Left ventricle myocardium superior (tissue), 1 donor: ENCODE results near the gene STMND1. TPM values are rescaled to one million over a fixed set of nuclear protein-coding genes. Genes with fewer than 3 reads are reported as not detected.

Source experiments
- ATAC-seq: fragments of 200-7000 bp; cut with Tn5 transposase; one replicate; pipeline ENCODE4 v1.9.1; 2020; ENCODE audit warnings: mild to moderate bottlenecking, moderate library complexity
- DNase-seq: peaks from one replicate; pipeline ENCODE4 v3.0.0-alpha.2; 2020
- intact Hi-C: fragments of 100-400 bp; cut with micrococcal nuclease; formaldehyde crosslinking; loops from one replicate; pipeline ENCODE4 v1.11.0; 2022
- total RNA-seq: library from RNA; stranded (reverse); fragmentation: NEBNext Ultra II Directional; extraction: Animal tissue kit (Norgen Biotek cat#: 25700); gene quantifications from one replicate; pipeline ENCODE4 v1.2.1, GENCODE V29; 2021
- donor health status: DM: no; HTN: yes; CAD: no; lungs with severe emphysema.

Gene STMND1
- total RNA-seq, 1 donor from 2014 or later = not detected

DNA sequence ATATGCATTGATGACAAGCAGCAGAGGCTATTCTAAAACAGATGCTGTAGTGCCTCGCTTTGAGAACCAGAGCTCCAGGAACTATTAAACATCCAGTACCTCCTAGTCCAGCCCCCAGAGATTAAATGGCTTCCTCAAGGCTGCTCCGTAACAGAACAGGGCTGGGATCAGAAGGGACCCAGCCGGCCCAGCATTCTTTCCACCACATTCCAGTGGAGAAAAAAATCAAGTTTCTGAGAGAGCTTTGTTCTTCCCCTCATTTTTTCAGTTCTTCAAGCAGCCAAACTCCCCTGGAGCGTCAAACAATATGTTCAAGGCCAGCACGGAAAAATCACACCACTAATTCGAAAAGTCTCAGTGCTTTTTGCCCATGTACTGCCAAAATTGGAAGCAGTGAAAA, 5.8 kb upstream of the STMND1 start:
- DNase-seq (no peak), ATAC-seq (no peak)
- intact Hi-C loops = no loop called here

DNA sequence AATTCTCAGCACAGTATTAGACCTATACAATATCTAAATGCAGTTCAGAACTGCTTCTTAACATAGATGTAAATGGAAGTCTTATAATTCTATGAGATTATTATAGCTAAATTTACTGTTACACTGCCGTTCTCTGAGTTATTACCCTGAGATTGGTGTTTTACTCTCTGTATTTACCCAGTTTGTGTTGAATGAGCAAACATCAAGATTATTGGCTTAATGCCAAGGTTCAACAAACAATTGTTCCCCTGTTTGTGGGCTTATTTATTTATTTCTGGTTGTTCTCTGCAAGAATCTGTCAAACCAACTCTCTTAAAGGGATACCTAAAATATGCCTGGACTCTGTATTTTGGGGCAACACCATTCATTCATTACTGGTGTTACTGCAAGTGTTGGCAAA, 5.2 kb upstream of the STMND1 start:
- ATAC-seq (no peak), DNase-seq (no peak)
- intact Hi-C loops = no loop called here

DNA sequence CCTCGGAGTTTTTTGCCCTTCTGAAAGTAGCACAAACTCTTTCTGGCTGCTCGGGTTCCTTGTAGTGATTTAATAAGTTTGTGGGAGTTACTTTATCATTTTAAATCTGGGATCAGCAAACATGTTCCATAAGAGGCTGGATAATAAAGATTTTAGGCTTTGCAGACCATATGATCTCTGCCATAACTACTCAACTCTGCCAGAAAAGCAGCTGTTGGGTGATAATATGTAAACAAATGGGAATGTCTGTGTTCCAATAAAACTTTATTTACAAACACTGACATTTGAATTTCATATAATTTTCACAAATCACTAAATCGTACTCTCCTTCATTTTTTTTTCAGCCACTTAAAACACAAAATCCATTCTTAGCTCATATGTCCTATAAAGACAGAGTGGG, 3.9 kb upstream of the STMND1 start:
- intact Hi-C loops = no loop called here
- DNase-seq (no peak), ATAC-seq (no peak)

DNA sequence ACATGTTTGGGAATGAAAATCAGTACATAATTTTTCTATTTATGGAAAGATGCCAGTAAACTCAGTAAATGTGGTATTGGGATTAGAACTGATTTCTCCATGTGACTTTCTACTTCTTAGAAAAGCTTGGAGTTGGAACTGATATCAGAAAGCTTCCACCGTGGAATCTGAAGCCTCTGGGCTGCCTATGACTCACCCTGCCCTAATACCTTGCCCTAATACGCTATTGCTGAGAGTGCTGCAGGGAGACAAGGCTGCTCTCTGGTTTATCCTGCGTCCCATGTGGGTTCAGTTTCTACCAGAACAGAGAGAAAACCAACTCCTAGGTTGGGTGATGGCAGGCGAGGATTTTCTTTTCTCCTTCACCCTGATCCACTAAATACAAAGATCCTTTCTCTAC, 3.3 kb upstream of the STMND1 start:
- no peak for DNase-seq
- ATAC-seq = peak; percentile 62
- intact Hi-C loops = no loop called here

DNA sequence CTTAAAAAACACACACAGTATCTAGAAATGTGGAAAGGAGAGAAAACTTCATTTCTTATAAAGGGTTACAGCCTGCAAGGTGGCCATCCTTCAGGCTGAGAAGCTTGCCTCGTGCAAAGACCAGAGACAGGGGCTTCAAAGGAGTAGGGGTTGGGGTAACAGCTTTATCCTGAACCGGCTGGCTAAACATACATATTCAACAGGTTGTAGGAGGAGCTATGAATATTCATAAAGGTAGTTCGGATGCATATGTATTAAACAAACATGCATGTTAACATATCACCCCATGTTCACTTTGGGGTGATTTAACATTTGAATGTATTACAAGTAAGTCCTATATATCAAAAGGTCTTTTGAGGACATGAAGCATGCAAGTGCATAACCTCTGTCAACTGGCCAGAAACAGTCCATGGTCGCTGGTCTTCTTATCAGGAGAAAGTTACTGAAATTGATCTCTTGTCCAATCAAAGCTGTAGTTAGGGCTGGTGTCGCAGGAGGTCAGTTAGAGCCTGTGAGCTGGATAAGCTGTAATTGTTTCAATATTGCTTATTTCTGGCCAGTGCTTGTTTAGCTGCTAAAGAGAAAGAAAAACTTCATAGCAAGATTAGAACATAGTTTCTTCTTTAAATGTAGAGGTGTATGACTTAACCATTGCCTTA, 2.3 kb upstream of the STMND1 start:
- intact Hi-C loops = no loop called here
- ATAC-seq (no peak), DNase-seq (no peak)

DNA sequence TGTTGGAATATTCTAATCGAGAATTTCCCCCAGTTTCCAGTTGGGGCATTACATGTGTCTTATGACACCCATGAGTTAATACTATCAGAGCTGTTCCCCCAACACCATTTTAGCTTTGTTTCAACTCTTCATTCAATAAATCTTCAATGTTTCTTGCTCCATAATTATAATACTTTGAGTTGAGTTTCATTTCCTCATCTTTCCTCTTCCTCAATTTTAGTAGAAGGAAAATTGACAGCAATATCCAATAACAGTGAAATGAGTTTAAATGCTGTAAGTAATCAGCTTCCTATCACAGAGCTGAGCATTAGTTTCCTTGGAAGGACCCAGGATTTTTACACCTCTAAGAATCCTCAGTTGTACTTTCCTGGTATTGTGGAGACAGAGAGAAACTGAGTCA, 1.0 kb upstream of the STMND1 start:
- DNase-seq (no peak), ATAC-seq (no peak)
- intact Hi-C loops = no loop called here

DNA sequence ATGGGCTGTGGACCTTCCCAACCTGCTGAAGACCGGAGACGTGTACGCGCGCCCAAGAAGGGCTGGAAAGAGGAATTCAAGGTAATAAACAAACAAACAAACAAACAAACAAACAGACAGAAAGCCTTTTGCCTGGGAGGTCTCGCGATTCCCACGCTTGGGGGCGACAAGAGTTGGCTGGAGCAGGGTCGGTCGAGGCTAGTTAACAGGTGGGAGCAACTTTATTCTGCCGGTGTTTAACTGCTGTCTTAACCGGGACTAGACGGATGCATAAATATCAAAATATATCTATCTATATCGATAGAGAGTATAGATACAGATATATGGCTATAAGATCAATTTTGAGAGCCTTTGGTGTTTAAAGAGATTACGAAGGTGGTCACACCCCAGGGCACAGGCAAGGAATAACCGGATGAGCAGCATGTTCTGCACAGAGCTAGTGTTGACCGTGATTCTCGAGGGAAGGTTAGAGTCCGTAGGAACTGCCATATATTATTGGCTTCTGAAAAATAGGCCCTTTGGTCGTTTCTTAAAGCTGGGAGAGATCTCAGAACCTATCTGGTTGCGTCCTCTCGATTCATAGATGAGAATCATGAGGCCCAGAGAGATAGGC, 514 bp downstream of the STMND1 start:
- DNase-seq (no peak), ATAC-seq (no peak)
- intact Hi-C loops = no loop called here

DNA sequence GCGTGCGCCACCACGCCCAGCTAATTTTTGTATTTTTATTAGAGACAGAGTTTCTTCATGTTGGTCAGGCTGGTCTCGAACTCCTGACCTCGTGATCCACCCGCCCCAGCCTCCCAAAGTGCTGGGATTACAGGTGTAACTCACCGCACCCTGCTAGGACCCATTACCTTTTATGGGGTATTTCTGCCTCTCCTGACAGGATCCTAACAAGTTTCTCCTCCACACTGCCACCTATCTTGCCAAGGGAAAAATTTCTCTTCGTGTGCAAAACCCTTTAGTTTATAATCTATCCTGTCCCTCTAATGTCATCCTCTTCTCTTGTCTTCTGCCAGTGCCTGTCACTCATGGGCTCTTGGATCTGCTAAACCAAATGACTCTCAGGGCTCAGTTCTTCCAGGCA, 1.9 kb downstream of the STMND1 start:
- ATAC-seq (no peak), DNase-seq (no peak)
- intact Hi-C loops = no loop called here

DNA sequence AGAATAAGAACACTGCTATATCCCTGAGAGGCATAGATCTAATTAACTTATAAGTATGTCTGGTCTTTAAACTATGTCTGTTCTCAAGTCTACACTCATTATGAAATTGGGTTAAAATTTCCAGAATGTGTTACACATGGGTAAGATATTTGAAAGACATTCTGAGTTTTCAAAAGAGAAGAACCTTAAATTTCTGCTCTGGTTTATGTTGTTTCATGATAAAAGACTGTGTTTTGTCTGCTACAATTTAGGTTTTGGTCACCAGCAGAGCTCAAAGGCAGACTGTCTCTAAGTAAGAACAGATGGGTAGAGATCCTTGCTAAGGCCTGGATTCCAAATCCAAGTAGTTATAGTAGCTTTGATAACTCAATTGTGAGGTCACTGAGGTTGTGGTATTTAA, 6.0 kb downstream of the STMND1 start:
- ATAC-seq (no peak), DNase-seq (no peak)
- intact Hi-C loops = no loop called here

DNA sequence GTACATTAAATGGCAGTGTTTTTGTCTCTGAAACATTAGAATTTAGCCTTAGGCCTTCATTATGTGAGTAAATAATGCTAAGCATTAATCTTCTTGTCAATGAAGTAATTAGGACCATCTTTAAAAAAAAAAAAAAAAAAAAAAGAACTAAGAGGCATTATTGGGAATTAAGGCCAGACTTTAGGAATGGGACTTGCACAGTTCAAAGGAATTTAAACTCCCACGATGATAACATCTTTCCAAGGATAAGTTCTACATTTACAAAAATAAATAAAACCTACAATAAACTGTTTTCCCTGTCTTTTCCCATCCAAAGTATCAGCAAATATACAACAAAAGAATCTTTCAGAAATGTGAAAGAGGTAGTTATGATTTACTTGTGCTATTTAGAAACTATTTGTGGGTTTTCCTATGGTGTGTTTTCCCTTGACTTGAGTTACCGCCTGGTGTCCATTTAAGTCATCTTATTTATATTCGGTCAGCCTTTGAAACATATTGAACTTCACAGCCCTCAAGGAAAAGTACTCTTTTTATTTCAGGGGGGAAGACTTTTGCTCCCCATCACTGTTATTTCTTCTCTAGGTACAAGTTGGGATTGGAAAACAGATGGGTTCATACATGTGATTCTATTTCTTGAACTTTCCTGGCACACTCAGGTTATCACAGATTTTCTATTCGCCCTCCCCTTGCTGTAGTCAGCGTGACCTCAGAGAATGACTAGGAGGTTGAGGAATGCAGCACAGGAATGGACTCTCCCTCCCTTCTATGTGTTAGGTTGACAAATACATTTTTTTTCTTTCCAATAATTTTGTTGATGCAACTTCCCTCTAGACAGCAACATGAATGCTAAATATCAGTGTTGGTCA, 13.6 kb downstream of the STMND1 start:
- ATAC-seq = peak; percentile 68
- intact Hi-C loops = no loop called here
- no peak for DNase-seq

DNA sequence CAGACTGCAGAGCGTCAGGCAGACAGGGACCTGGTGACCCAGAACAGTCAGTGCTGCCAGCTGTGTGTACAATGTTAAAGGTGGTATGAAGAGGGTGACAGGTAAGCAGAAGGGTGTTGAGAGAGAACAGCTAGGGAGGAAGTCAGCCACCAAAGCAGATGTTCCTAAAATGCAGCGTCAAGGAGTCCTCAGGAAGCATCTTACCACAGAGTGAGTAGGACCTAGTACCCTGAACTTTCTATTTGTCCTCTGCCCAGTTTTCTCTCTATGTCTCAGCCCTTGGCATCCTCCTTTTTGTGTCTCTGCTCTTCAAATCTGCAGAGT, 14.2 kb downstream of the STMND1 start:
- peak; percentile 35 for ATAC-seq
- intact Hi-C loops = no loop called here
- DNase-seq = no peak

DNA sequence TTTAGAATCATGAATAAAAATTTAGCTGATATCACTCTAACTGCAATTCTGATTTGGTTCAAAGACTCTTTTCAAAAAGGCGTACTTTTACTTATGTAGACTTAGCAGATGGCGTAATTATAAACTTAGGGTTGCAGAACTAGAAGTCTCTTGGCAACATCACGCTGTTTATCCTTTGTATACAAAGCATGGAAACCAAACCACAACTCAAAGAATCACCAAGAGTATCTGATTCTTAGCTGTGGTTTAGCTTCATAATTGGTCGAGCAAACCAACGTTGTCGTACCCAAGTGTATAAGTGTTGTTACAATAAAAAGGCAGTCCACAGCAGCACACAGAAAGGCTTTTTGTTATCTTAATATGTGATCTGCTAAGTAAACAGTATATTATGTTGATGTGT, 18.2 kb downstream of the STMND1 start:
- intact Hi-C loops = no loop called here
- ATAC-seq (no peak), DNase-seq (no peak)

DNA sequence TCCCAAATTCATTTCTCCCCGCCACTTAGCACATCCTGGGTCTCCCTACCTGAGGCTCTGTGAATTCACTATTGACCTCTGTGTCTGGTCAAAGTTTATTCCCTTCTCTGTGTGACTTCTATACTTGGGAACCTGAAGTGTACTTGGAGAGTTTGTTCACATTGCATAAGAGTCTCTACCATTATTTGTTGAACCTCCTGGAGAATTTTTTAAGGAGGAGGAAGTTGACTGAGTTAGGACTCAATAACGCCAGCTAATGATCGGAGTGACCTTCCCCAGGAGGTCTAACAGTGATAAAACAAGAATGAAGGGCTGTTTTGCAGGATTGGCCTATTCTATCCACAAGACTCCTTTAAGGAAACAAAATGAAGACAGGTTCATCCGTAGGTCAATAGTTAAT, 23.6 kb downstream of the STMND1 start:
- no peak for ATAC-seq
- intact Hi-C loops = no loop called here
- no peak for DNase-seq

DNA sequence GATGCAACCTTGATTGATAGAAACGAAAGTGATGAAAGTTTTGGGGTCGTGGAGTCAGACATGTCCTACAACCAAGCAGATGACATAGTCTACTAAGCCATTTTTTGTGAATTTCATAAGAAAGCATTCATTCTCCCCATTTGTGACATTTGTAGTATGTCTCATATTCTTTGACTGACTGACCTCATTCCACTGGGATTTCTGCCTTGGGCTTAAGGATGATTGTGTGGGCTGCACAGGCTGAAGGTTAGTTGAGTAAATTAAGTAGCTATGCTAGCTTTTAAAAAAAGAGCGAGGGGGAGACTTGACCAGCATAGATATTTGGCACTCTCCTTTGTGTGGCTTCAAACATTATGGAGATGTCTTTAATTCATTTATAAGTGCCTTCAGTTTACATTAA, 28.9 kb downstream of the STMND1 start:
- intact Hi-C loops = no loop called here
- DNase-seq (no peak), ATAC-seq (no peak)

DNA sequence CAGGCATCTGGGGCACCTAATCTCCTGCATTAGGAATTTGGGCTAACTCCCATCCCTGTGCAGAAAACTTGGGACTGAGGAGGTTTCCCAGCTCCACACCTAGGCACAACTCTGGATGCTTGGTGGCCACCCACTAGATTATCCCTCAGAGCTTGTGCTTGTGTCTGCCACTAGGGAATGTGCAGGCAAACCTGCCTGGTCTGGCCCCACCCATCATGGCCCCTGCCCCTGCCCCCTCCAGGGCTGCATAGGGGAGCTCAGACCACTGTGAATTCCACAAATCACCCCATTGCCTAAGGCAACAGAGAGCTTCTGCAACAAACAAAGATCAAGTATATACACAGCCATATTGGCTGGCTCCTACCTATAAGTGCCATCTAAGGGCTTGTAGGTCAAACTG, 31.1 kb downstream of the STMND1 start:
- no peak for ATAC-seq
- intact Hi-C loops = no loop called here

DNA sequence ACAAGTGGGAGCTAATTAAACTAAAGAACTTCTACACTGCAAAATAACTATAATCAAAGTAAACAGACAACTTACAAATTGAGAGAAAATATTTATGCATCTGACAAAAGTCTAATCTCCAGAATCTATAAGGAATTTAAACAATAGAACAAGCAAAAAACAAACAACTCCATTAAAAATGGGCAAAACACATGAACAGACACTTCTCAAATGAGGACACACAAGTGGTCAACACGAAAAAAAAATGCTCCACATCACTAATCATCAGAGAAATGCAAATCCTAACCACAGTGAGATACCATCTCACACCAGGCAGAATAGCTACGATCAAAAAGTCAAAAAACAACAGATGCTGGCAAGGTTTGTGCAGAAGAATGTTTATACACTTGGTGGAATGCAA, 36.2 kb downstream of the STMND1 start:
- ATAC-seq = no peak
- no peak for DNase-seq
- intact Hi-C loops = no loop called here

More for the DNA sequence above, 31.1 kb downstream of the STMND1 start:
- DNase-seq = no peak

DNA sequence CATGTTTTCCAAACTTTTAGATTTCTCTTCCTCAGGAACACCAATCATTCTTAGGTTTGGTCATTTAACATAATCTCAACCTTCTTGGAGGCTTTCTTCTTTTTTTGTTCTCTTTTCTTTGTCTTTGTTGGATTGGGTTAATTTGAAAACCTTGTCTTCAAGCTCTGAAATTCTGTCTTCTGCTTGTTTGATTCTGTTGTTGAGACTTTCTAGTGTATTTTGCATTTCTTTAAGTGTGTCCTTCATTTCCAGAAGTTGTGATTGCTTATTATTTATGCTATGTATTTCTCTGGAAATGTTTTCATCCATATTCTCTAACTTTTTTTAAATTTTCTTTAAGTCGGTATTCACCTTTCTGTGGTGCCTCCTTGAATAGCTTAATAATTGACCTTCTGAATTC, 42.2 kb downstream of the STMND1 start:
- no peak for ATAC-seq
- intact Hi-C loops = no loop called here
- no peak for DNase-seq

DNA sequence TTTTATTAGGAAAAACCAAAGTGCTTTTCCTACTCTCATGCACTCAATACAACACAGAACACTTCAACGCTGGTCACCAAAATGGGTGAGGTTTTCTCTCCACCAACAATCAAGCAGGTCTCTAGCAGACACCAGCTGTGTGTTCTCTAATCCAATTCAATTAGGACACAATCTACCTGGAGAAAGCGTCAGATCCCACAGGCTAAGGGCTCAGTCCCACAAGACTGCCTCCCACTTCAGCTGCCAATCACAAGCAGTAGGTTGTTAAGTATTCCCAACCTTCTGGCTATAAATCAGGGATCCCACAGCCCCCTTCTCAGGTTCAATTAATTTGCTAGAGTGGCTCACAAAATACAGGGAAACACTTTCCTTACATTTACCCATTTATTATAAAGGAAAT, 47.7 kb downstream of the STMND1 start:
- DNase-seq = no peak
- no peak for ATAC-seq
- intact Hi-C loops = no loop called here

DNA sequence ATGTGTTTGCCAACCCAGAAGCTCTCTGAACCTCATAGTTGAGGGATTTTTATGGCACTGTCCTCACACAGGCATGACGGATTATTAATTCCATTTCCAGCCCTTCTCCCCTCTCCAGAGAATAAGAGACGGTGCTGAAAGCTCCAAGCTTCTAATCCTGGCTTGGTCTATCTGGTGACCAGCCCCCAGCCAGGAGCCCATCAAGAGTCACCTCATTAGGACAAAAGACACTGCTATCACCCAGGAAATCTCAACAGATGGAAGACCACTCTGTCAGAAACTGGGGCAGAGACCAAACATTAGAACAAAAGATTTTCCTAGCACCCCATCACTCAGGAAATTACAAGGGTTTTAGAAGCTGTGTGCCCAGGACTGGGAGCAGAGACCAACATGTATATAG, 48.2 kb downstream of the STMND1 start:
- no peak for DNase-seq
- no peak for ATAC-seq
- intact Hi-C loops = no loop called here

DNA sequence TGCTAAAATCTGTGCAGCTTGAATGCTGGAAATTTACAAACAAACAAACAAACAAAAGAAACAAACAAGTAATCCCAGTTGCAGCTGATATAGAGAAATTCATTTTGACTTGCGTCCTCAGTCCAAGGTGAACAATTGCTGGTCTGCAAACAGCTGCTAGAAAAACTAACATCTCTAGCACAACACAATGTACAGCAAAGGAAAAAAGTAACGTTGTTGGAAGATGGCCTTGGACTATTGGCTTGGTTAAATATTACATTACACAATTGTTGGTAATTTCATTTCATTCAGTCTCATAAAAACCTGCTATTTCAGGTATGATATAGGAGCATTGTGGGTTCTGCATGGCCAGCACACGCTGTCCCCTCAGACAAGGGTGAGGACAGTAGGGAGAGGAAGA, 50.0 kb downstream of the STMND1 start:
- intact Hi-C loops = no loop called here
- DNase-seq = no peak
- no peak for ATAC-seq

DNA sequence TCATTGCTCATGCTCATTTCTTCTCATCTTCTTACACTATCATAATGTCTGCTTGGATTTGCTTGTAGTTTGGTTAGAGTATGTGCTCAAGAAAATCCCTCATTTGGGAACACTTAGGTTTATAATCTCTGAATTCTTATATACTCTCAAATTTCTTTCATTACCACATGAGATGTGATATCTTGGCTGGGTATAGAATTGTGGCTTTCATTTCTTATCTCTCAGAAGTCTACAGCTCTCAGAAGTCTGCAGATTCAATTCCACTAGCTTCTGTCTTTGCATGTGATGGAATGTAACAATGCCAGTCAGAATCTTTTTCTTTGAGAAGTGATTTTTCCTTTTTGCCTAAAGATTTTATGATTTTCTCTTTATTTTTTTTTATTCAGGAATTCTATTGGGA, 50.9 kb downstream of the STMND1 start:
- DNase-seq (no peak), ATAC-seq (no peak)
- intact Hi-C loops = no loop called here
